Effector CD4-positive, alpha-beta T cell (primary cell): ENCODE data around the gene NEK8.
"Not testable (repeated sequence)": the region's sequence is repeated elsewhere in the genome, so short reads cannot be mapped to it uniquely, and the experiment has no call there.

Source experiments
- DNase-seq: peaks from one replicate; pipeline ENCODE4 v3.0.0-alpha.2; 2020

NEK8 gene

GRCh38 chr17:28710861-28711722 is 17.5 kb upstream of the NEK8 start:
- peak; percentile 83 for DNase-seq

- DNase-seq = peak; percentile 30
Measured at GRCh38 chr17:28711723-28712031, 16.9 kb upstream of the NEK8 start, which contains the start of gene PROCA1. Gene PROCA1 (minus strand): TSS chr17:28711888. CDS start chr17:28711660, 228 bp downstream.

GRCh38 chr17:28712032-28712704 is 16.4 kb upstream of the NEK8 start:
- DNase-seq = peak; percentile 46

- DNase-seq = no peak
Measured at GRCh38 chr17:28712705-28713415, 15.7 kb upstream of the NEK8 start.

GRCh38 chr17:28714281-28714680 is 14.3 kb upstream of the NEK8 start:
- DNase-seq = no peak

- no peak for DNase-seq
Measured at GRCh38 chr17:28715217-28715616, 13.4 kb upstream of the NEK8 start.

GRCh38 chr17:28716740-28717577 is 11.6 kb upstream of the NEK8 start:
- DNase-seq = no peak

GRCh38 chr17:28717578-28718332 is 10.8 kb upstream of the NEK8 start, which contains the start of gene RAB34:
Gene RAB34 (minus strand): TSS chr17:28717868. CDS start chr17:28717266, 602 bp downstream.
- no peak for DNase-seq

- DNase-seq = no peak
Measured at GRCh38 chr17:28718333-28719020, 10.1 kb upstream of the NEK8 start.

- no peak for DNase-seq
Measured at GRCh38 chr17:28719021-28719433, 9.6 kb upstream of the NEK8 start.

GRCh38 chr17:28720247-28720996 is 8.2 kb upstream of the NEK8 start:
- no peak for DNase-seq

- not testable (repeated sequence) for DNase-seq
Measured at GRCh38 chr17:28720997-28721329, 7.6 kb upstream of the NEK8 start.

GRCh38 chr17:28722417-28723158 is 6.0 kb upstream of the NEK8 start:
- DNase-seq = no peak

GRCh38 chr17:28723159-28723835 is 5.3 kb upstream of the NEK8 start:
- no peak for DNase-seq

GRCh38 chr17:28723836-28724499 is 4.6 kb upstream of the NEK8 start:
- DNase-seq = not testable (repeated sequence)

- no peak for DNase-seq
Measured at GRCh38 chr17:28724500-28725165, 4.0 kb upstream of the NEK8 start.

GRCh38 chr17:28725166-28725659 is 3.4 kb upstream of the NEK8 start:
- DNase-seq = no peak
